HFF-Myc (cell line): Measurements from ENCODE around the gene ADCY9.
"Not testable (repeated sequence)": the region's sequence is repeated elsewhere in the genome, so short reads cannot be mapped to it uniquely, and the experiment has no call there.

ENCODE experiments used
- DNase-seq: peaks from one replicate; pipeline ENCODE4 v3.0.0-alpha.2; 2011; ENCODE audit warnings: low read depth; ENCODE audit errors: extremely low read depth
- H3K4me3 ChIP-seq: replicated peaks from 2 replicates; pipeline ENCODE4 v1.5.1; 2011; ENCODE audit warnings: low read depth, mild to moderate bottlenecking, control low read depth, low read length
- CTCF ChIP-seq: IDR thresholded peaks from 2 replicates; pipeline ENCODE4 v1.5.1; 2012; ENCODE audit warnings: mild to moderate bottlenecking, low read depth, low read length, control low read depth; ENCODE audit errors: missing control alignments

ADCY9 gene

DNA sequence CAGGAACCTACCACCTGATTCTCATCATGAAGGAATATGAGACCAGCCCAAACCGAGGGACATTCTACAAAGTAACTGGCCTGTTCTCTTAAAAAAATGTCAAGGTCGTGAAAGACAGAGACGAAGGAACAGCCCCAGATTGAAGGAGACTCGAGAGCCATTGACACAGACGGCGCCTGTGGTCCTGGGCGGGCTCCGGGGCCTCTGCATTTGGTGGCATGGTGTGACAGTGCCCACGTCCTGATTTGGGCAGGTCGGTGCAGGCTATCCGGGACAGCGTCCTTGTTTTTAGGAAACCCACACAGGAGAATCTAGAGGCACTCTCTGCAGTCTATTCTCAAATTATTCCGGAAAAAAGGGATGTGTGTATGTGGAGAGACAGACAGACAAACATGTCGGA lies 64.1 kb downstream of the ADCY9 start:
- no peak overlapping the region for H3K4me3 ChIP-seq
- no peak for DNase-seq
- TF ChIP-seq CTCF, result no peak

DNA sequence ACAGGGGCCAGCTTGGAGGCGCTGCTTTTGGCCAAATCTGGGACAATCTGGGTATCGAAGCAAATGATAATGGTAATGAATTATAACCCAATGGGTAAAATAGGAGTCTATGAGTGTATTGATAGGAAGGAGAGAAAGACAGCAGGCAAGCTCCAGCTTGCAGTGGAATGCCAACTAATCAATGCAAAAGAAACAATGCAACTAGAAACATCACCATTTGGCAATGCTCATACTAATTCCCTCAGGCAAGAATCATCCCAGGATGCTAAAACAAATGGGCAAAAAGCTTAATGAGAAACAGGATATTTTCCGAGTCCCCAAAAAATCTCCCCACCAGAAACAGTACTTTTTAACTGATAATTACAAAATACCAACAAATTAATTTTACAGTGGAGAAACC lies 64.7 kb downstream of the ADCY9 start:
- DNase-seq, result no peak
- H3K4me3 ChIP-seq, result no peak overlapping the region
- TF ChIP-seq CTCF, result no peak

DNA sequence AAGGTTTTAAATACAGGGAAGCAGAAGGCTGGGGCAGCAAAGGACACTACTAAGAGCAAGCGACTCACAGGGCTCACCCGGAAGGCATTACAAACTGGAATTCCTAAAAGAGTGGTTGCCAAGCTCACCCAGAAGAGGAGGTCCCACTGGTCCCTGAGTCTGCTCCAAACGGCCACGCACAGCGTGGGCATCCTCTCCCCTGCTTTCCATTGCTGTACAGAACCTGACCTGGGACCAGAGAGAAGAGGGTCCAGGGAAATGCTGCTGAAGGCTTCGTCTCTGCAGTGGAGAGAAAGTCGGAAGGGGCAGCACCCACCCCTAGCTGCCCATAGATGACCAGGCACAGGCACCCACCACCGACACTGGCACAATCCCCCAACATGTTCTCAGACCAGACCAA lies 67.2 kb downstream of the ADCY9 start:
- DNase-seq, result no peak
- no peak for TF ChIP-seq CTCF
- no peak overlapping the region for H3K4me3 ChIP-seq

- no peak for DNase-seq
- H3K4me3 ChIP-seq, result no peak overlapping the region
- TF ChIP-seq CTCF, result no peak
Observed at GRCh38 chr16:4048481-4048880, 67.8 kb downstream of the ADCY9 start.

GRCh38 chr16:4046221-4046620 lies 70.0 kb downstream of the ADCY9 start:
- TF ChIP-seq CTCF, result no peak

DNA sequence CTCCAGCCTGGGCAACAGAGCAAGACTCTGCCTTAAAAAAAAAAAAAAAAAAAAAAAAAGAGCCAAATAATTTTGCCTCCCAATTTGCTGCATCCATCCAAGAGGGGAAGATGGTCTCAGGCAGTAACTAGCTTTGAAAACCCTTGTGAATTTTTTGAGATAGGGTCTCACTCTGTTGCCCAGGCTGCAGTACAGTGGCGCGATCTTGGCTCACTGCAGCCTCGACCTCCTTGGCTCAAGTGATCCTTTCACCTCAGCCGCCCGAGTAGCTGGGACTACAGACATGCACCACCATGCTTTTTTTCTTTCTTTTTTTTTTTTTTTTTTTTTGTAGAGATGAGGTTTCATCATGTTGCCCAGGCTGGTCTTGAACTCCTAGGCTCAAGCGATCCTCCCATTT lies 70.7 kb downstream of the ADCY9 start:
- not testable (repeated sequence) for H3K4me3 ChIP-seq, DNase-seq

More at GRCh38 chr16:4046221-4046620, 70.0 kb downstream of the ADCY9 start:
- H3K4me3 ChIP-seq, result no peak overlapping the region
- DNase-seq, result no peak

- TF ChIP-seq CTCF, result no peak
- no peak overlapping the region for H3K4me3 ChIP-seq
- no peak for DNase-seq
Observed at GRCh38 chr16:4042581-4042980, 73.7 kb downstream of the ADCY9 start.
